Activated naive CD4-positive, alpha-beta T cell treated with anti-CD3 and anti-CD28 coated beads, Interleukin-2, amount 10 ng/mL, durations not matched to agents 7 days and 5 days (primary cell): ENCODE results near the gene RXRB.
A peak's percentile ranks its signal among the peaks of the same experiment; 100 is the strongest.

Experiments
- CTCF ChIA-PET: fragments of 350-600 bp; sonication (Branson Sonifier 250); formaldehyde crosslinking; loops from one replicate; lab custom pipeline; 2021; ENCODE audit warnings: antibody characterized with exemption; lab: Charles Lee
- DNase-seq: peaks from one replicate; pipeline ENCODE4 v3.0.0-alpha.2; 2020
- H3K27ac Mint-ChIP-seq: one replicate; pipeline ENCODE4 v1.8.0; 2021; ENCODE audit warnings: mild to moderate bottlenecking, moderate library complexity, mixed read lengths
- H3K27me3 Mint-ChIP-seq: one replicate; pipeline ENCODE4 v1.8.0; 2021; ENCODE audit warnings: mild to moderate bottlenecking, mixed read lengths
- H3K36me3 Mint-ChIP-seq: one replicate; pipeline ENCODE4 v1.8.0; 2021; ENCODE audit warnings: mixed read lengths
- H3K4me1 Mint-ChIP-seq: one replicate; pipeline ENCODE4 v1.8.0; 2021; ENCODE audit warnings: mixed read lengths
- H3K4me3 Mint-ChIP-seq: one replicate; pipeline ENCODE4 v1.8.0; 2021; ENCODE audit warnings: mild to moderate bottlenecking, moderate library complexity, mixed read lengths
- H3K9me3 Mint-ChIP-seq: one replicate; pipeline ENCODE4 v1.8.0; 2021; ENCODE audit warnings: mixed read lengths

The RXRB gene

GRCh38 chr6:33171880-33172687 is 28.4 kb downstream of the RXRB start:
- no peak for DNase-seq
- no peaks in the 10 kb centered on the region for H3K4me1 Mint-ChIP-seq
- no peak overlapping the region for H3K4me3 Mint-ChIP-seq
- peaks cover 45% of the 10 kb centered on the region for H3K27me3 Mint-ChIP-seq
- no peaks in the 10 kb centered on the region for H3K36me3 Mint-ChIP-seq
- CTCF ChIA-PET, result interaction anchor here (1.0 to 1.9 kb wide), 4 partner anchors 11 to 36 kb away, joined by 3 to 7 read pairs (median 3); no protein-coding TSS in a partner anchor
- H3K9me3 Mint-ChIP-seq, result no peaks in the 10 kb centered on the region
- no peak overlapping the region for H3K27ac Mint-ChIP-seq

GRCh38 chr6:33171016-33171879 is 29.2 kb downstream of the RXRB start:
- Mint-ChIP-seq H3K36me3 (no peaks in the 10 kb centered on the region), H3K27me3 (peaks cover 46% of the 10 kb centered on the region), H3K4me1 (no peaks in the 10 kb centered on the region), H3K9me3 (no peaks in the 10 kb centered on the region), H3K27ac (no peak overlapping the region), H3K4me3 (no peak overlapping the region)
- DNase-seq, result no peak
- CTCF ChIA-PET, result no interaction called here

GRCh38 chr6:33170176-33171015 is 30.1 kb downstream of the RXRB start:
- Mint-ChIP-seq H3K27me3 (peaks cover 38% of the 10 kb centered on the region), H3K27ac (no peak overlapping the region), H3K9me3 (no peaks in the 10 kb centered on the region), H3K36me3 (no peaks in the 10 kb centered on the region), H3K4me1 (no peaks in the 10 kb centered on the region), H3K4me3 (no peak overlapping the region)
- DNase-seq, result no peak
- CTCF ChIA-PET, result no interaction called here

GRCh38 chr6:33169291-33170175 is 30.9 kb downstream of the RXRB start:
- Mint-ChIP-seq H3K36me3 (no peaks in the 10 kb centered on the region), H3K4me3 (no peak overlapping the region), H3K27ac (no peak overlapping the region), H3K27me3 (peaks cover 30% of the 10 kb centered on the region), H3K4me1 (no peaks in the 10 kb centered on the region), H3K9me3 (no peaks in the 10 kb centered on the region)
- no peak for DNase-seq
- CTCF ChIA-PET, result no interaction called here

GRCh38 chr6:33168639-33169038 is 31.8 kb downstream of the RXRB start:
- Mint-ChIP-seq H3K27me3 (peaks cover 31% of the 10 kb centered on the region), H3K9me3 (no peaks in the 10 kb centered on the region), H3K36me3 (no peaks in the 10 kb centered on the region), H3K4me1 (no peaks in the 10 kb centered on the region), H3K4me3 (no peak overlapping the region), H3K27ac (no peak overlapping the region)
- CTCF ChIA-PET, result no interaction called here
- no peak for DNase-seq

- peaks cover 27% of the 10 kb centered on the region for H3K27me3 Mint-ChIP-seq
- DNase-seq, result no peak
These were observed 32.2 kb downstream of the RXRB start for GRCh38 chr6:33168284-33168601.

GRCh38 chr6:33167374-33168283 is 32.8 kb downstream of the RXRB start:
- Mint-ChIP-seq H3K27ac (no peak overlapping the region), H3K27me3 (peaks cover 21% of the 10 kb centered on the region), H3K36me3 (no peaks in the 10 kb centered on the region), H3K9me3 (no peaks in the 10 kb centered on the region), H3K4me3 (no peak overlapping the region), H3K4me1 (no peaks in the 10 kb centered on the region)
- CTCF ChIA-PET, result no interaction called here
- DNase-seq, result no peak

More at GRCh38 chr6:33168284-33168601, 32.2 kb downstream of the RXRB start:
- Mint-ChIP-seq H3K4me3 (no peak overlapping the region), H3K36me3 (no peaks in the 10 kb centered on the region), H3K4me1 (no peaks in the 10 kb centered on the region), H3K9me3 (no peaks in the 10 kb centered on the region), H3K27ac (no peak overlapping the region)
- CTCF ChIA-PET, result no interaction called here

GRCh38 chr6:33166811-33167210 is 33.7 kb downstream of the RXRB start:
- H3K27ac Mint-ChIP-seq, result no peak overlapping the region

GRCh38 chr6:33166363-33166762 is 34.1 kb downstream of the RXRB start:
- H3K4me1 Mint-ChIP-seq, result peaks cover 8% of the 10 kb centered on the region
- no peaks in the 10 kb centered on the region for H3K36me3 Mint-ChIP-seq
- no peak overlapping the region for H3K4me3 Mint-ChIP-seq
- H3K9me3 Mint-ChIP-seq, result no peaks in the 10 kb centered on the region
- no peak overlapping the region for H3K27ac Mint-ChIP-seq
- CTCF ChIA-PET, result interaction anchor here (1.2 kb wide), 1 partner anchor 32 kb away, joined by 3 read pairs; no protein-coding TSS in a partner anchor
- peaks cover 25% of the 10 kb centered on the region for H3K27me3 Mint-ChIP-seq
- DNase-seq, result no peak

More at GRCh38 chr6:33166811-33167210, 33.7 kb downstream of the RXRB start:
- Mint-ChIP-seq H3K36me3 (no peaks in the 10 kb centered on the region), H3K4me3 (no peak overlapping the region), H3K27me3 (peaks cover 20% of the 10 kb centered on the region), H3K9me3 (no peaks in the 10 kb centered on the region), H3K4me1 (peaks cover 4% of the 10 kb centered on the region)
- CTCF ChIA-PET, result interaction anchor here (1.2 kb wide), 1 partner anchor 31 kb away, joined by 3 read pairs; no protein-coding TSS in a partner anchor
- no peak for DNase-seq

GRCh38 chr6:33165581-33166258 is 34.7 kb downstream of the RXRB start:
- H3K27me3 Mint-ChIP-seq, result peaks cover 28% of the 10 kb centered on the region
- H3K27ac Mint-ChIP-seq, result no peak overlapping the region
- no peak for DNase-seq
- CTCF ChIA-PET, result interaction anchor here (1.2 kb wide), 1 partner anchor 32 kb away, joined by 3 read pairs; no protein-coding TSS in a partner anchor
- H3K9me3 Mint-ChIP-seq, result no peaks in the 10 kb centered on the region
- peaks cover 14% of the 10 kb centered on the region for H3K4me1 Mint-ChIP-seq
- H3K4me3 Mint-ChIP-seq, result no peak overlapping the region
- no peaks in the 10 kb centered on the region for H3K36me3 Mint-ChIP-seq

- H3K27ac Mint-ChIP-seq, result peak overlapping the region; percentile 8
- no peak overlapping the region for H3K4me3 Mint-ChIP-seq
These were observed 35.6 kb downstream of the RXRB start for GRCh38 chr6:33164665-33165373.

More at GRCh38 chr6:33164665-33165373, 35.6 kb downstream of the RXRB start:
- Mint-ChIP-seq H3K9me3 (no peaks in the 10 kb centered on the region), H3K36me3 (no peaks in the 10 kb centered on the region), H3K27me3 (peaks cover 33% of the 10 kb centered on the region), H3K4me1 (peaks cover 18% of the 10 kb centered on the region)
- no peak for DNase-seq
- CTCF ChIA-PET, result interaction anchor here (1.5 kb wide), 1 partner anchor 83 kb away, joined by 6 read pairs; no protein-coding TSS in a partner anchor
